T-helper 17 cell (primary cell): Measurements from ENCODE around the gene CD59. TPM values are rescaled to one million over a fixed set of nuclear protein-coding genes. Genes with fewer than 3 reads are reported as not detected.
"Not testable (repeated sequence)": the region's sequence is repeated elsewhere in the genome, so short reads cannot be mapped to it uniquely, and the experiment has no call there.

Experiments
- ATAC-seq: fragments of 150-1000 bp; cut with Tn5 transposase; 2 replicates; pipeline ENCODE4 v1.10.0; 2021; ENCODE audit warnings: mild to moderate bottlenecking, moderate library complexity
- DNase-seq, 3 donors: peaks; one replicate each; pipeline versions ENCODE4 v3.0.0 to v3.0.0-alpha.2; 2020 to 2021
- H3K9me3 ChIP-seq: one replicate; pipeline ENCODE4 v1.7.0; 2013; ENCODE audit warnings: low read length, mild to moderate bottlenecking; ENCODE audit not compliant: control insufficient read depth, poor library complexity, severe bottlenecking
- H3K27ac Mint-ChIP-seq: one replicate; pipeline ENCODE4 v1.8.0; 2022; ENCODE audit warnings: mild to moderate bottlenecking, moderate library complexity, mixed read lengths
- H3K27me3 Mint-ChIP-seq: one replicate; pipeline ENCODE4 v1.8.0; 2022; ENCODE audit warnings: mixed read lengths
- H3K36me3 Mint-ChIP-seq: one replicate; pipeline ENCODE4 v1.8.0; 2022; ENCODE audit warnings: low read depth, mixed read lengths
- H3K4me1 Mint-ChIP-seq: one replicate; pipeline ENCODE4 v1.8.0; 2022; ENCODE audit warnings: mild to moderate bottlenecking, mixed read lengths
- H3K4me3 Mint-ChIP-seq: one replicate; pipeline ENCODE4 v1.8.0; 2022; ENCODE audit warnings: mild to moderate bottlenecking, moderate library complexity, mixed read lengths
- total RNA-seq, 4 donors: library from RNA in 2 of 4; stranded (reverse) in 2 of 4; gene quantifications; one replicate each; pipeline ENCODE4 v1.2.3 and lab custom pipeline; 2022 to 2026

CD59 gene
- total RNA-seq, 2 donors from 2014 or later = 48.7 to 53.6 TPM

DNA sequence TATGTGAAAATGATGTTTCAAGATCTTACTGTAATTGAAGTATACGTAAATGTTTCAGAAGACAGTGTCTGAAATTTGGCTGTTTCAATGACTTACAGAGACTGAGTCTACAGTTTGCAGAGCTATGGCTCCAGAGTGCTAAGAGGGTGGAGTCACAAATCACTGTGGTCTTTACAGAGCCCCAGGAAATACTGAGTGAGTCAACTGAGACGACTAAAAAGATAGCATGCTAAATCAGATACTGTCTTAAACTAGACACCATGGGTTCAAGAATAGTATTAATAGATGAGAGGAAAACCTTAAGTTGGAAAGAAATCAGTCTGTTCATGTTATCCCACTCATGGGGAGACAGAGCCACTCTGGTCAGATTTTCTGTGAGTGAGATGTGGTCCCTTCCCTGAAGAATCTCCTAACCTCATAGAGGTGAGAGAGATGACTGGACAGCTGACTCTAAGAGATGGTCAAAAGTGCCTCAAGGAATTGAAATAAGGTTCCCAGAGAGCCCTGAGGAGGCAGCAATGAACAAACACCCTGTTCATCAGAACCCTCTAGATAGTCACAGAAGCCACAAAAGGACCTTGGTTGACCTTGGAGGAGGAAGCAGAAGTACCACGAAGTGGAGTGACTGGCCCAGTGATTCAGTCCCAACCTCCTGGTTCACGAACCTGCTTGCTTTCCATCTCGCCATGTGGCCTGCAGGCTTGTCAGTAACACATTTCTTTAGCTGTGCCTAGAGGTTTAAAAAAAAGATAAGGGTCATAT lies 65.8 kb downstream of the CD59 start:
- H3K9me3 ChIP-seq = no peaks in the 10 kb centered on the region
- ATAC-seq (no peak), DNase-seq (no peak)
- Mint-ChIP-seq H3K27me3 (peaks cover 63% of the 10 kb centered on the region), H3K27ac (no peak overlapping the region), H3K4me1 (peaks cover under 1% of the 10 kb centered on the region), H3K36me3 (peaks cover 2% of the 10 kb centered on the region), H3K4me3 (no peak overlapping the region)

DNA sequence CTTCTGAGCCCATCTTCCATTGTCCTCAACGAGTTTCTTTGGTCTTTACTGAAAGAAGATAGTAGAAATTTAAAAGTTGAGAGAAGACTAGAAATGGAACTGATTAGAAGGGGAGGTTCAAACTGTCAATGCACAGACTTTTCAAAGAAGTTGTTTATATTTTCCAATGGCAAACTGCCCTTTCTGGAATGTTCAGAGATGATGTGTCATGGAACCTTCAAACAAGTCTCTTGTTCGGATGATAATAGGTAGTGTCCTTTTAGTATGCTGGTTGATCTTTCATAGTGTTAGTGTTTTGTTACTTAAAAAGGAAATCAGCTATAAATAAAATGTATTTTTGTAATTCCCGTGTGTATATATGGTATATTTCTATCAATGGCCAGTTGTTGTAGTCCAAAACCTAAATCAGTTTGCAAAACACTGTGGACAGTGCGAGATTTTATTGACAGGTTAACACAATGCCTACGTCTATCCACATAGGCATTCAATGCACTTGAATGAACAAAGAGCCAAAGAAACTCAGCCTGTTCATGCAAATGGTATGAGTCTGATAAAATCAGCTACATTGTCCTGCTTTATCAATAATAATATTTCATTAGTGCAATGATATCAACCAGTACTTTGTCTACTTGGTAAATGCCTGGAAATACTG lies 66.5 kb downstream of the CD59 start:
- ATAC-seq = no peak

DNA sequence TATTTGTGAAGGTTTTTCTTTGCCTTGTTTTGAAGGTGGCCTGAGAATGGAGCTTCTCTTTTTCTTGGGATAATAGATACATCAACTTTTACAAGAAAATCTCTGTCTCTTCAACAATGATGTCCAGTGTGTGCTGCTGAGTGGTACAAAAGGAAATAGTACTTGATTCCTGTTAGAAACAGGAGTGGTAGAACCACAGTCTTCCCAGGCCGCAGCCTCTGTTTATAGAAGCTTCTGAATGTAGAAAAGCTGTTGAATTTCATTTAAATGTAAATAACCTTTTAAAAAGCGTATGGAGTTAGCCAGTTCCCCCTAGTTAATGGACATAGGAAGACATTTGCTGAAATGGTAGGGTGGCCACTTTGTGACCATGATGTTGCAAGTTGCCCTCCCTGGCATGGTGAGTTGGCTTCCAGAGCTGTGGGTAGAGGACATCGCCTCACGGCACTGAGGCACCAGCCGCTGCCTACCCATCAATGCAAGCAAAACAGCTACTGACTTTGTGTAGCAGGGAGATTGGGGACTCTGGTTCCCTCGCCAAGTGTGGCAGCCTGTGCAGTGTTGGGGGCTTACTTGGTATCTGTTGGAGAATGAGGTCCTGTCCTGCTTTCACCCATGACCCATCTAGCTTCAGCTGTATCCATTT lies 67.1 kb downstream of the CD59 start:
- peaks cover 4% of the 10 kb centered on the region for H3K4me1 Mint-ChIP-seq
- no peak for DNase-seq
- peaks cover 2% of the 10 kb centered on the region for H3K36me3 Mint-ChIP-seq
- no peaks in the 10 kb centered on the region for H3K9me3 ChIP-seq
- peaks cover 75% of the 10 kb centered on the region for H3K27me3 Mint-ChIP-seq
- H3K27ac Mint-ChIP-seq = no peak overlapping the region
- no peak overlapping the region for H3K4me3 Mint-ChIP-seq
- no peak for ATAC-seq

More for the DNA sequence above, 66.5 kb downstream of the CD59 start:
- peaks cover 69% of the 10 kb centered on the region for H3K27me3 Mint-ChIP-seq
- no peaks in the 10 kb centered on the region for H3K9me3 ChIP-seq
- H3K36me3 Mint-ChIP-seq = peaks cover 2% of the 10 kb centered on the region
- H3K4me3 Mint-ChIP-seq = no peak overlapping the region
- H3K27ac Mint-ChIP-seq = no peak overlapping the region
- no peak for DNase-seq
- peaks cover 4% of the 10 kb centered on the region for H3K4me1 Mint-ChIP-seq

DNA sequence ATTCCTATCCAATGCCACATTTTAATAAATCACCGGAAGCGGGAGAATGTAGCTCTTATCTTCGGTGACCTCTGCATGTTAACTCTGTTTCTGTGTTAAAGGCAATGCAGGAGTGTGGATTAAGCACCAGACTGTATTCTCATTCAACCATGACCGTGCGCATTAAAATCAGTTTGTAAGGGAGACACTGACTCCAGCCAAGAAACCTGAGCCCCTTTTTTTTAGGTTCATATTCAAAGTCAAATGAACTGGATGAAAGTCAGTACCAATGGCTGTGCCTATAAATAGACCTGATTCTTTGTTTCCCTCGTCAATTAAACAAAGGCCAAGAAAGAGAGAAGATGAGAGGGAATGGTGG lies 67.8 kb downstream of the CD59 start:
- Mint-ChIP-seq H3K4me3 (no peak overlapping the region), H3K27me3 (peaks cover 71% of the 10 kb centered on the region), H3K4me1 (peaks cover 4% of the 10 kb centered on the region), H3K36me3 (peaks cover 2% of the 10 kb centered on the region), H3K27ac (no peak overlapping the region)
- no peaks in the 10 kb centered on the region for H3K9me3 ChIP-seq
- ATAC-seq (no peak), DNase-seq (no peak)

DNA sequence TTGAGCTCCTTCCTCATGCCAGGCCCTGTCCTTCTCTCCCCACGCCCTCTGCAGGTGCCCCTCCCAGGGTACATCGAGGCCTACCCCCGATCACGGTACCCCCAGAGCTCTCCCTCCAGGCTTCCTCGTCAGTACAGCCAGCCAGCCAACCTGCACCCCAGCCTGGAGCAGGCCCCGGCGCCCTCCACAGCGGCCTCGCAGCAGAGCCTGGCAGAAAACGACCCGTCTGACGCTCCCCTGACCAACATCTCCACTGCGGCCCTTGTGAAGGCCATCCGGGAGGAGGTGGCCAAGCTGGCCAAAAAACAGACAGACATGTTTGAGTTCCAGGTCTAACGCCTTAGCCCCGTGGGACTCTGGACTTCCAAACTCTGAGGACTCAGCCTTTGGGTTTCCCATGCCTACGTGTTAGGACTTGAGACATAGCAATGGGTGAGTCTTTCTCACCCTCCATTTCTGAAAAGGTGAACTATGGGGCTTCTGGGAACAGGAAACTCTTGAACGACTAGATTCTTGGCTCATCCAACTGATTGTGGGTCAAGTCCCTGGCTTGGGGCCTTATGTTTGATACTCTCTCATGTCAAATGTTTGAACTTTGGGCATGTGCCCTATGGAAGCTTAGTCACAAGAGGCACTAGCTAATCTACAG lies 68.3 kb downstream of the CD59 start:
- Mint-ChIP-seq H3K4me1 (peaks cover 4% of the 10 kb centered on the region), H3K27me3 (peaks cover 68% of the 10 kb centered on the region), H3K36me3 (peaks cover 2% of the 10 kb centered on the region), H3K4me3 (no peak overlapping the region), H3K27ac (no peak overlapping the region)
- H3K9me3 ChIP-seq = no peaks in the 10 kb centered on the region
- ATAC-seq (no peak), DNase-seq (no peak)

DNA sequence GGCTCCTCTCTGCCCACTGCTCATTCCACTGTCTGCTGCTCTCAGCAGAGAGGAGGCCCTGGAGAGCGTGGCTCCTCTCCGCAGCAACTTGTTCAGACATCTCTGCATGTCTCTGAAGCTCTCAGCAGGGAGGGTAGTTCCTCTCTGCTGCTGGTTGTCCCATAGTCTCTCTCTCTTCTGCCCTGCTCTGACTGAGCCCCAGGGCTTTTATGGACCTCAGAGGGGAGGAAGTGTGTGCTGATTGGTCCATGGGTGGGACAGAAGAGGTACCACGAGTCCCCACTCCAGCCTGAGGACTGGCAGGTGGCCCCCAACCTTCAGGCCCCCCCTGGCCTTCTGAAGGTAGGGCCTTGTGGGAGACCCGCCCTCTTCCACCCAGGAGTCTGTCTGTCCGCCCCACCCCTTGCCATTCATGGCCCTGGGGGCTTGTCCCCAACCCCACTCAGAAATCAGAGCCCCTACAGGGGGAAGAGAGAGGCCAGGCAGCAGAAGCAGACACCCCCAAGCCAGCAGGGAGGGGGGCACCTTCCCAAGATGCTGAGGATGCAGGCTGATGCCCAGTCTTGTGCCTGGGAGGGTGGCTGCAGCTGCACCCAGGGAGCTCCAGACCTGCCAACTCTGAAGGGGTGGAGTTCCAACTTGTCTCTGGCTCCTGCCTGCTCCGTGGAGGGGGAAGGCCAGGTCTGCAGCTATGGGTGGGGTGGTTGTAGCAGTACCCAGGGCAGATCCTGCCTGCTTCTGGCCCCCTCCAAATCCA lies 70.7 kb downstream of the CD59 start:
- no peaks in the 10 kb centered on the region for H3K9me3 ChIP-seq
- no peak overlapping the region for H3K4me3 Mint-ChIP-seq
- peaks cover 49% of the 10 kb centered on the region for H3K27me3 Mint-ChIP-seq
- H3K27ac Mint-ChIP-seq = no peak overlapping the region
- peaks cover 2% of the 10 kb centered on the region for H3K36me3 Mint-ChIP-seq
- peaks cover 4% of the 10 kb centered on the region for H3K4me1 Mint-ChIP-seq
- DNase-seq (no peak), ATAC-seq (no peak)

DNA sequence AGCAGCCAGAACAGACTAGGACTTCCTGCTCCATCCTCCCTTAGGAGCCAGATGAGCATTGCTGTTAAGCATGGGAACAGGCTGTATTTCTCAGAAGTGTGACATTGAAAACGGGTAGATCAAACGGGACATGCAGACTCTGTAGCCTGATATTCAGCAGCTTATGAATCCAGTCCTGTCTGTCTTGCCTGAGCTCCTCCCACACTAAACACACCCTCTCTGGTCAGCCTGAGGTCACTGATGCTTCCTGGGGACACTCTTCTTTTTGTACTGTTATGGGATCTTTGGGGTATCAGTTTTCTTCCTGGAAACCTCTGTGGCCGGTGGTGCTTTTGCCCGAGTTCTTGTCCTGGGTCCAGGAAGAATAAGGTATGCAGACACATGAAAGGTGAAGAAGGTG lies 71.4 kb downstream of the CD59 start:
- Mint-ChIP-seq H3K27ac (no peak overlapping the region), H3K4me1 (peaks cover 4% of the 10 kb centered on the region), H3K27me3 (peaks cover 42% of the 10 kb centered on the region), H3K4me3 (no peak overlapping the region), H3K36me3 (peaks cover 2% of the 10 kb centered on the region)
- ATAC-seq = no peak
- H3K9me3 ChIP-seq = no peaks in the 10 kb centered on the region
- DNase-seq = no peak

DNA sequence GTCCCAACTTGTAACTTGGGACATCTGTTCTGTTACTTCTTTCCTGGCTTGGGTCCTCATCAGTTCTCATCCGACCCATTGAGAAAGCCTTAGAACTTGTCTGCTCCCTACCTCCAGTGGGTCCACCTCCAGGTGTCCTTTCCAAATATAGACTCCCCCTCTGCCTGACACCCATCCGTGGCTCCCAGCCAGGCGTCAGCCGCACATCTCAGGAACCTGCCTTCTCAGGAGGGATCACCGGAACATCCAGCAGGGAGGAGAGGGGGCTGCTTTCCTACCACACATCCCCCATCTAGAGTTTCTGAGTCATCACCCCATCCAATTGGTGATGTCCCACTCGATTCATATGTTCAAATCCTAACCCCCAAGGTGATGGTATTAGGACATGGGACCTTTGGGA lies 72.1 kb downstream of the CD59 start:
- no peak for DNase-seq
- Mint-ChIP-seq H3K4me3 (no peak overlapping the region), H3K27ac (no peak overlapping the region), H3K4me1 (peaks cover 4% of the 10 kb centered on the region), H3K36me3 (peaks cover 2% of the 10 kb centered on the region), H3K27me3 (peaks cover 35% of the 10 kb centered on the region)
- ATAC-seq = no peak
- H3K9me3 ChIP-seq = no peaks in the 10 kb centered on the region

DNA sequence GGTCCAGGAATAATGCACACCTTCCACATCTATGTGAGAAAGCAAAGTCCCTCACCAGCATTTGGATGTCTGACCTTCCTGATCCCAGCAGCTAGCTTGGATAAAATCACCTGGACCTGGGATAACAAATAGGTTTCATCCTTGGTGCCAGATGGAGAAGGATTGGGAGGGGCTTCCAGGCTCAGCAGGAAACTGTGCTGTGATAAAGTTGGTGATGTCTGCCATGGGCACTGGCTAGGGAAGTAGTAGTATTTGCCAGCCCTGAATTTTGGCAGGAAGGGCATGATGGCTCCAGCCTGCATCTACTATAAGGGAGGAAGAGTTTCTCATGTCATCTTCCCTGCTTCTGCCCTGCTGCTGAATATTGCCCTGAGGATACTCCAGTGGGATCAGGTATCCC lies 73.1 kb downstream of the CD59 start:
- ATAC-seq = no peak
- DNase-seq = no peak
- peaks cover 4% of the 10 kb centered on the region for H3K4me1 Mint-ChIP-seq
- no peak overlapping the region for H3K27ac Mint-ChIP-seq
- H3K27me3 Mint-ChIP-seq = peaks cover 33% of the 10 kb centered on the region
- peaks cover 2% of the 10 kb centered on the region for H3K36me3 Mint-ChIP-seq
- H3K4me3 Mint-ChIP-seq = no peak overlapping the region
- no peaks in the 10 kb centered on the region for H3K9me3 ChIP-seq

DNA sequence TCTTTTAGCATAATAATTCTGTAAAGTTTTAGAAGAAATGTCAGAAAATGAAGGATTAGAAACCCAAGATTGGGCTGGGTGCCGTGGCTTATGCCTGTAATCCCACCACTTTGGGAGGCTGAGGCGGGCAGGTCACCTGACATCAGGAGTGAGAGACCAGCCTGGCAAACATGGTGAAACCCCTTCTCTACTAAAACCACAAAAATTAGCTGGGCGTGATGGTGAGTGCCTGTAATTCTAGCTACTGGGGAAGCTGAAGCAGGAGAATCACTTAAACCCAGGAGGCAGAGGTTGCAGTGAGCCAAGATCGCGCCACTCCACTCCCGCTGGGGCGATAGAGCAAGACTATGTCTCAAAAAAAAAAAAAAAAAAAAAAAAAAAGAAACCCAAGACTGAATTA lies 74.7 kb downstream of the CD59 start:
- H3K9me3 ChIP-seq, DNase-seq, H3K27ac Mint-ChIP-seq, H3K4me1 Mint-ChIP-seq, H3K36me3 Mint-ChIP-seq, H3K4me3 Mint-ChIP-seq, ATAC-seq: not testable (repeated sequence)
- H3K27me3 Mint-ChIP-seq = peaks cover 33% of the 10 kb centered on the region

DNA sequence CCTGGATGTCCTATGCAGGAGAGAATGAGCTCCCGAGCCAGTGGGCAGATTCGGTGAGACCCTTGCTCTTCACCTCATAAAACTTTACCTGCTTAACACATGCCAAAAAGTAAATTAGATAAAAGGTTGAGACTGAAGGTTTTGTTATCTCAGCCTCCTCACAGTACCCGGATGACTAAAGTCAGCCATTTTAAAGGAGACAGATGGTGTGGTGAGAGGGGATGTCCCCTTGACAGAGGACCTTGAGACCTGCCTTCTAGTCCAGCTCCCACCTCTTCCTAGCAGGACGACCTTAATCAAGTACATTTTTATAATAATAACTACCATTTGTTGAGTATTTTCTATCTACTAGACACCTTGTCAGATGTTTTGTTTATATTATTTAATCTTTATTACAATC lies 75.3 kb downstream of the CD59 start:
- Mint-ChIP-seq H3K27me3 (peaks cover 35% of the 10 kb centered on the region), H3K4me3 (no peak overlapping the region), H3K27ac (no peak overlapping the region), H3K36me3 (no peaks in the 10 kb centered on the region), H3K4me1 (peaks cover 4% of the 10 kb centered on the region)
- DNase-seq (no peak), ATAC-seq (no peak)
- H3K9me3 ChIP-seq = no peaks in the 10 kb centered on the region

DNA sequence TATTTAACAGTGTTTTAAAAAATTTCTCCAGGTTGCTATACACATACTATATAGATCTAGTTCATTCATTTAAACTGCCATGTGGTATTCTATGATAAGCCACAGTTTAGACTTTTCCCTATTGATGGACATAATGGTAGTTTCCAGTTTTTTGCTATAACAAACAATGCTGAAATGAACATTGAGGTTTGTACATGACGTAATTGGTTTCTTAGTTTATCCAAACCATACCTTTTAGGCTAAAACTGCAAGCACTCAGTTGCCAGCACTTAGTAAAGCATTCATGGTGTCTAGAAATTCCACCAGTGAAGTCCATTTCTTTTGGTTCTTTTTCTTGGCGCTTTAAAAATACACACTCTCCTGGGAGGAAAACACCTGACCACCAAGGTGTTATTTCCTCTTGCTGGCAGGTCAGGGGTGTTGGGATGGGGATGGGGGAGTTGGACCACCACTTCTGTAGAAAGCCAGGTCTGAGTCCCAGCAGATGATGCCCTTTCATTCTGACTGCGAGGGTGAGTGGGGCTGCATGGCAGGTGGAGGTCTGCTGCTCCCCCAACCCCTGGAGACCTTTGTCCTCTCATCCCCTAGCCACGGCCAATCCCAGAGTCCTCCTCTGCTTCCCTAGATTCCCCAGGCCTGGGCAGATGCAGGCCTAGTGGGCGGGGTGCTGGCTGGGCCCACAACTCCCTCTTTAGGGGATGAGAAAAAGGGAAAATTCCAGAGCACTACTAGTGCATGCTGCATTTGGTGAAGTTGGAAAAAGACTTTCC lies 76.7 kb downstream of the CD59 start:
- DNase-seq (no peak), ATAC-seq (no peak)
- peaks cover 2% of the 10 kb centered on the region for H3K36me3 Mint-ChIP-seq
- H3K27ac Mint-ChIP-seq = no peak overlapping the region
- peaks cover 3% of the 10 kb centered on the region for H3K4me1 Mint-ChIP-seq
- H3K4me3 Mint-ChIP-seq = no peak overlapping the region
- H3K9me3 ChIP-seq = no peaks in the 10 kb centered on the region
- H3K27me3 Mint-ChIP-seq = peaks cover 42% of the 10 kb centered on the region
